ENCODE data around the gene DNAH12.
"Not testable (repeated sequence)": the region's sequence is repeated elsewhere in the genome, so short reads cannot be mapped to it uniquely, and the experiment has no call there.

GRCh38 chr3:57440144-57440543 lies 104.0 kb downstream of the DNAH12 start:
- TF ChIP-seq MYNN (CRISPR knock-in tag; IDR thresholded peaks at IDR 0.05; ENCODE audit: low read depth); ZBTB26 (CRISPR knock-in tag; IDR thresholded peaks at IDR 0.05; ENCODE audit: borderline replicate concordance); TAF1 (CRISPR knock-in tag; IDR thresholded peaks at IDR 0.05): not testable (repeated sequence)
- TF ChIP-seq, protein P1, sequence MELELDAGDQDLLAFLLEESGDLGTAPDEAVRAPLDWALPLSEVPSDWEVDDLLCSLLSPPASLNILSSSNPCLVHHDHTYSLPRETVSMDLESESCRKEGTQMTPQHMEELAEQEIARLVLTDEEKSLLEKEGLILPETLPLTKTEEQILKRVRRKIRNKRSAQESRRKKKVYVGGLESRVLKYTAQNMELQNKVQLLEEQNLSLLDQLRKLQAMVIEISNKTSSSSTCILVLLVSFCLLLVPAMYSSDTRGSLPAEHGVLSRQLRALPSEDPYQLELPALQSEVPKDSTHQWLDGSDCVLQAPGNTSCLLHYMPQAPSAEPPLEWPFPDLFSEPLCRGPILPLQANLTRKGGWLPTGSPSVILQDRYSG (CRISPR knock-in tag; IDR thresholded peaks at IDR 0.05): not testable (repeated sequence)

Data from HepG2 (cell line).